Fibroblast of skin of scalp (primary cell): ENCODE data around the gene TOGARAM2.

Experiments
- DNase-seq: peaks from one replicate; pipeline ENCODE4 v3.0.0-alpha.2; 2013

Gene TOGARAM2

GRCh38 chr2:29000481-29000880 is 19.4 kb downstream of the TOGARAM2 start:
- no peak for DNase-seq

DNA sequence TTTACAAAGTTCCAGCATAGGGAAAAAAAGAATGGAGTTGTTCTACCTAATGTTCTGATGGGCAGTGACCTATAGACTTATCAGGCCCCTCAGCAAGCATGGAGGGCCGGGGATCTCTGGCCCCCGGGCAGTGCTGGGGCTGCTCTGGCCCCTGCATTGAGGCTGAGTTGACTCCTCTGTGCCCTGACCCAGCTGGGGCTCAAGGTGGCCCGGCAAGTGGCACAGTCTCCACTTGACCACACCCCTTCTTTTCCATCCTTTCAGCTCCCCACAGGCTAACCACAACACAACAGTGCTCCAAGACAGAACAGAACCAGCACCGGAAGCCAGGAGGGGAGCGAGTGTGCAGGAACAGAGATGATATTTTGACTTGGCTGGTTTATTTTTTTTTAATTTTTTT is 19.9 kb downstream of the TOGARAM2 start:
- no peak for DNase-seq

DNA sequence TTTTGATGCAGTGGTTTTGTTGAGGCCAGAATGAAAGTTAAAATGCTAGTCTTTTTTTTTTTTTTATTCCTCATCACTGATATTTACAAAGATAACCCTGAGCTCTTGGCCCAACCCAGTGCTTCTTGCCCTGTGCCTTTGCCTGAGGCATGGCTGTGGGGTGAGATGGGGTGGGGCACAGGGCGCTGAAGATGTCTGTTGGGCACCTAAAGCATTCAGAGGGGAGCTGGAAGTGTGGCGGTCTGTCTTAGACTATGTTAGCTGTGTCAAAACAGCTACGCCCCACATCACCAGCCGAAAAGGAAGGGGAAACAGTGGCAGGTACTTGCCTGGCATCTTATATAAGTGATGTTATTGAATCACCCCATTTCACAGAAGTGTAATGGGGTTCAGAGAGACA is 20.7 kb downstream of the TOGARAM2 start:
- no peak for DNase-seq

DNA sequence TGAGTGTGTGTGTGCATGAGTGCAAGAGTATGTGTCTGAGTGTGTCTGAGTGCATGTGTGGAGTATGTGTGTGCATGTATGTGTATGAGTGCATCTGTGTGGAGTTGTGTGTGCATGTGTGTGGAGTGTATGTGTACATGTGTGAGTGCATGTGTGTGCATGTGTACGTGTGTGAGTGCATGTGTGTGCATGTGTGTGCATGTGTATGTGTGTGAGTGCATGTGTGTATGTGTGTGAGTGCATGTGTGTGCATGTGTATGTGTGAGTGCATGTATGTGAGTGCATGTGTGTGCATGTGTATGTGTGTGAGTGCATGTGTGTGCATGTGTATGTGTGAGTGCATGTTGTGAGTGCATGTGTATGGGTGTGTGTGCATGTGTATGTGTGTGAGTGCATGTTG is 23.7 kb downstream of the TOGARAM2 start:
- DNase-seq = no peak

- DNase-seq = no peak
Measured at GRCh38 chr2:29005331-29005730, 24.2 kb downstream of the TOGARAM2 start.

DNA sequence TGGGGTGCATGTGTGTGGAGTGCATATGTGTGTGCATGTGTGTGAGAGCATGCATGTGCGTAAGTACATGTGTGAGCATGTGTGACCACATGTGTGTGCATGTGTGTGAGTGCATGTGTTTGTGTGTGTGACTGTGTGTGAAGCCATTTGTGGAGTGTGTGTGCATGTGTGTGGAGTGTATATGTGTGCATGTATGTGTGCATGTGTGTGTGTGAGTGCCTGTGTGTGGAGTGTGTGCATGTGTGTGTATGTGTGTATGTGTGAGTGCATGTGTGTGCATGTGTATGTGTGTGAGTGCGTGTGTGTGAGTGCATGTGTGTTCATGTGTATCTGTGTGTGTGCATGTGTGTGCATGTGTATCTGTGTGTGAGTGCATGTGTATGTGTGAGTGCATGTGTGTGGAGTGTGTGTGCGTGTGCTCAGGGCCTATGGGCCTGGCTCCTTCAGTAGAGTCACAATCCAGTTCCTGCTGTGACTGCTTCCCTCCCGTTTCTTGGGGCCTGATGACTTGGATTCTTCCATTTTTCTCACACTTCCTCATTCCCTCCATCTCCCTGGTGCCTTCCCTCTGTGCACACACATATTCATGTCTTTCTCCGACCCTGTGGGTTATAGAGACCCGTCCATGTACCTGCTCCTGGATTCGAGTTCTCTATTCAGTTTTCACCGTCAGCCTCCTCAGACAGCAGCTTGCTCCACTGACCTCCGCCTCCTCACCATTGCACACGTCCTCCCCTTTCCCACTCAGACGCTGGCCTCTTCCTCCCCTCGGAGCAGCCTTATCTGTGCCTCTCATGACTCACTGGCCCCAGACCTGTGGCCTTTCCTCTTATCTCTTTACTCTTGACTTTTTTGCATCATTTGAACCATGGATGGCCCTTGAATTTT is 25.2 kb downstream of the TOGARAM2 start:
- DNase-seq = no peak

DNA sequence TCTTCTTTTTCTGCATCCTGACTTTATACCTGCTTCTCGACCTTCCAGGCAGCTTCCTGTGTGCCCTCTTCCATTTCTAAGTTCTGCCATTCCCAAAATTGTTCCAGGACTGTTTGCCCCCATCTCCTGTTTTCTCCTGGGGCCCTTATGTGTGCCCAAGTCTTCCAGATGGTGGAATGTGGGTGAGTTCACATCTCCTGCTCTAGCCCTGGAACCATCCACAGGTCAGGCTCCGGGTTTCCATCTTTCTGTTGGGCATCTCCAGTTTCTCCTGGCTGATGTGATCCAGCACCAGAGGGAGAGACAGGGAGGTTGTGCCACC is 25.8 kb downstream of the TOGARAM2 start:
- no peak for DNase-seq

DNA sequence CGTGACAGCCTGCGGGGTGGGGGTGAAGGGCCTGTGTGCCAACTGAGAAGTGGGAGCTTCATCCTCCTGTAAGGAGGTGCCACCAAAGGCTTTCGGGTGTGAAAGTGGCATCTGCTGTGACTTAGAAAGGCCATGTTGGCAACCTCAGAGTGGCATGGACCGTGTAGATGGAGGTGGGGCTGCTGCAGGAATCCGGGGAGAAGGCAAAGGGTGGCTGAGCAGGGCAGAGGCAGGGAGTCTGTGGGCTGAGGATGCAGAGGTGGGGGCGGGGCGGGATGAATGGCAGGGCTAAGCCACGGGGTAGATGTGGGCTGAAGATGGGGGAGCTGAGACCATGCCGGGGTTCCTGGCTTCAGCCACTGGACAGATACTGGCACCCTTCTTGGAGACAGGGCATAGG is 28.2 kb downstream of the TOGARAM2 start:
- no peak for DNase-seq

DNA sequence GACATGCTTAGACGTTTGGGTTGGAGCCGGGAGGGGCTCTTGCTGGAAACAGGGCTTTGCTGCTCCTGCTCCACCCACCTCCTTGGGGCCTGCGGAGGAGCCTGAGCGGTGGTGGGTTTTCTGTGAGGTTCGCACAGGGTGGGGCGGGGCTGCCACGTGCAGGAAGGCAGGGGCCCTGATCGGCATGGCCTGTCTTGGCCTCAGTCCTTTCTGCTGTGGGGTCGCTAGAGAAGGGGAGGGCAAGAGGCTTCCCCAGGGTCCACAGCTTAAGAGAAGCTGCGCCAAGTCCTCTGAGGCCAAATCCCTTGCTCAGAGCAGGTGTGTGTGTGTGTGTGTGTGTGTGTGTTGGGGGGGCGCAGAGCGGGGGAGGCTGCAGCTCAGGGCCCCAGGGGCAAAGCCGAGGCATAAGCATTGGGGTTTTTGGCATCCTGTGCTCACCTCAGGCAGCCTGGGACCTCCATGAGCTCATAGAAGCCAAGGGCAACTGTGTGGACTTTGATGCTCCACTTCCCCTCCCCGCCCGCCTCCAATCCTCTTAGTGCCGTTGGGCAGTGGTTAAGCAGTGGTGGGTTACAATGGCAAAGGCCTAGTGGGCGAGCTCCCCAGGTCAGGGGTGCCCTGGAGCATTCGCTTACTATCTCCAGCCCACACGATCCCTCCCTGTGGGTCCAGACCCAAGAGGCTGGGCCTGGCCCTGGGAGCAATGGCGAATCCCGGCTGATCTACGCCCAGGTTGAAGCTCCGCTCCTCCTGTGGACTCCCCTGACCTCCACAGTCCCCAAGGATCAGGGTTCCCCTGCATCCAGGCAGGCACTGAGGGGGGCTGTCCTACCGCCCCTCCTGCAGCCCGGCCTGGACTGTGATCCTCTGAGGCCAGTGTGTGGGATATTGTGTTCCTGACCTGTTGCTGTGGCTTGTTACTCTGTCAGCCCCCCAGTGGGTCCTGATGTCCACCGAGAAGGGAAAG is 28.9 kb downstream of the TOGARAM2 start:
- no peak for DNase-seq

DNA sequence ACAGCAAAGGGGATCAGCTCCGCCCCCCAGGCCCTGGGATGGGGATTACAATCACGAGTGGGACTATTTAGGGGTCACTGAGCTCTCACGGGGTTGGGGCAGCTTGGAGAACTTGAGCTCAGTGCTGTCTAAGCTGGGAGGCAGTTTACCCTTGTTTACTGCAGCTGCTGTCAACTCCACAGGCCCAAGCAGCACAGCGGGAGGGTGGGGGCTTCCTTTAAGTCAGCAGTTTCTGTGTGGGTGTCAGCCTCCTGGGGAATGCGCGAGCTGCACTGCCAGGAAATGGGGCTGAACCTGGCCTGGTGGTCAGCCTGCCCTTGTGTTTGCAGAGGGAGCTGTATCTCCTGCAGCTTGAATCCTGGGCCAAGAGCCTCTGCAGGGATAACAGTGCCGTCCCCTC is 29.8 kb downstream of the TOGARAM2 start:
- no peak for DNase-seq

- DNase-seq = no peak
Measured at GRCh38 chr2:29011418-29012060, 30.4 kb downstream of the TOGARAM2 start.

DNA sequence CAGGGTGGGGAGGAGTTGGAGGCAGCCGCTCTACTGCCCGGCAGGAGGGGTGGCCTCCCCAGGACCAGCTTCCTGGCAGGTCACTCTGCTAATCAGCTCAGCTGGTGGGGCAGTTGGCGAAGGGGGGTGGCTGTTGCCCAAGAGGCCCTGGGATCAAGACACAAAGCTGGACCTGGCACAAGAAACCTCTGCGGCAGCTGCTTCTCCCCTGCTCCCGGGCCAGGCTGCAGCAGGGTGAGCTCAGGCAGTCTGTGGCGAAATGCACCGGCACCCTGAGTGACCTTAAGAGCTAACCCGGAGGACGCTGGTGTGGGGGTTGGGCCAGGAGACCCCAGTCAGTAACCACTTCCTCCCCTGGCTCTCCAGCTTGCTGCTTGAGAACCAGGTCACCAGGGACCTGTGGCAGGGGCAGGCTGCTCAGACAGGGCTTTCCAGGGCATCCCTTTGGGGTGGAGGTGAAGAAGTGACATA is 31.1 kb downstream of the TOGARAM2 start:
- no peak for DNase-seq

DNA sequence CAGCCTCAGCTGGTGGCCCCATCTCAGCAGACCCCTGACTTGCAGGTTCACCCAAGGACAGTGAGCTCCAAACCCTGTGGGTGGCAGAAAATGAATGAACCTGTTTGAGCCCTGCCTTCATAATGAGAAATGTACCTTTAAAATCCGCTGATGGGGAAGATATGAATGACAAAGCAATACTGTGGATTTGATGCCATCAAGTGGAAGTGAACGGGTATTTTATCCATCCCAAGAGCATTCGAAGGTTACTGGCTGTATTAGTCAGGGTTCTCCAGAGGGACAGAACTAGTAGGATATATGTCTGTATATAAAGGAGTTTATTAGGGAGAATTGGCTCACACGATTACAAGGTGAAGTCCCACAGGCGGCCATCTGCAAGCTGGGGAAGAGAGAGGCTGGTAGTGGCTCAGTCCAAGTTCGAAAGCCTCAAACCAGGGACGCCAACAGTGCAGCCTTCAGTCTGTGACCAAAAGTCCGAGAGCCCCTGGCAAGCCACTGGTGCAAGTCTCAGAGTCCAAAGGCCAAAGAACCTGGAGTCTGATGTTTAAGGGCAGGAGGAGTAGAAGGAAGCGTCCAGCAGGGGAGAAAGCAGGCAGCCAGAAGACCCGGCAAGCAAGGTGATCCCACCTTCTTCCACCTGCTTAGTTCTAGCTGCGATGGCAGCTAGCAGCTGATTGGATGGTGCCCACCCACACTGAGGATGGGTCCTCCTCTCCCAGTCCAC is 32.1 kb downstream of the TOGARAM2 start:
- no peak for DNase-seq

GRCh38 chr2:29014331-29014730 is 33.2 kb downstream of the TOGARAM2 start:
- no peak for DNase-seq

DNA sequence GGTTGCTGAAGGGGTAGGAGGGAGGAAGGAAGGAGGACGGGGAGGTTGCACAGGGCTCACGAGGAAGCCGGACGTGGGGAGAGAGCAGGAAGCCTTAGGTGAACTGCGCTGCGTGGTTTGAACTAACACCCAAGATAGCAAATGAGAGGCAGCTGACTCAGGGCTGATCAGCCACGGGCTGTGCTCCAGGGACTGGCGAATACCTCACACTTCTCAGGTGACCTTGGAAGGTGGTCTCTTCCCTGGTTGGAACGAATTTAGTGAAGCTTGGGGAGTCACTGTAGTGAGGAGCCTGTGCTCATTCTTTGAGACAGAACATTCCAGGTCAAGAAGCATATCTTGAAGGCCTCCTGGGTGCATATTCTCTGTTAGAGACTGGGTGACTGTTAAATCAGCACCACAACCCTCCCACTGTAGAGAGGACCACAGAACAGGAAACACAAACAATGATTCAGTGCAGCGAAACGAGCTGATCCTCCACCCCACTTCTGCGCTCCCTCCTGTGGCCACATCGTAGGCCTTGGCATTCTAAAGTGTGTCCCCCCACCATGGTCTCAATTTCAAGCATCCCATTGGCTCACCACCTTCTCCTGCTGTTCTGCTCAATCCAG is 33.8 kb downstream of the TOGARAM2 start:
- DNase-seq = peak; percentile 64

DNA sequence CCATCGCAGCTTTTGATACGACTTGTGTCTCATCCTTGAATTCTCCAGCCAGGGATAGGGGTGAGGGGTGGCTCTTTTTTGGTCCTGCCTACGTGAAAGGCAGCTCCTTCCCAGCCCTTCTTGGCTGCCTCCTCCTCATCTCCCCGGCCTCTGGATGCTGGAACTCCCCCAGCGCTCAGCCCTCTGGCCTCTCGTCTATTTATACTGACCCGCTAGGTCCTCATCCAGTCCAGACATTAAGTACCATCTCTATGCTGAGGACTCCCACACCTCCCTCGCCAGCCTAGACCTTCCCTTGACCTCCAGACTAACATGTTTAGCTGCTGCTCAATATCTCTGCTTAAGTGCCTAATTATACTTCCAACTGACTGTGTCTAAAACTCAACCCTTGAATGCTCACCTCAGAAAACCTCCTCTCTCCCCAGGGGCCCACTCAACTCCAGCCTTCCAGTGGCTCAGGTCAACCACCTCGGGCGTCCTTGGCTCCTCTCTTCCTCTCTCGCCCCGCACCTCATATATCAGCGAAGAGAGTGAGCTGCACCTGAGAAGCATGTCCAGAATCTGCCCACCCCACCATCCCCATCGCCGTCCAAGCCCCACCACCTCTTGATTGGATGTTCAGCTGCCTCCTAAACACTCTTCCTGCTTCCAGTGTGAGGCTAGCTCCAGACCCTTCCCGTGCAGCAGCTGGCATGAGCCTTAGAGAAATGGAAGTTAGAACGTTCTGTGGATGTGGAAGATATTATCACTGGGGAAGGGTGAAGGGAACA is 34.8 kb downstream of the TOGARAM2 start:
- no peak for DNase-seq

- DNase-seq = no peak
Measured at GRCh38 chr2:29016504-29016903, 35.4 kb downstream of the TOGARAM2 start.

- DNase-seq = no peak
Measured at GRCh38 chr2:29017716-29018435, 36.8 kb downstream of the TOGARAM2 start.

DNA sequence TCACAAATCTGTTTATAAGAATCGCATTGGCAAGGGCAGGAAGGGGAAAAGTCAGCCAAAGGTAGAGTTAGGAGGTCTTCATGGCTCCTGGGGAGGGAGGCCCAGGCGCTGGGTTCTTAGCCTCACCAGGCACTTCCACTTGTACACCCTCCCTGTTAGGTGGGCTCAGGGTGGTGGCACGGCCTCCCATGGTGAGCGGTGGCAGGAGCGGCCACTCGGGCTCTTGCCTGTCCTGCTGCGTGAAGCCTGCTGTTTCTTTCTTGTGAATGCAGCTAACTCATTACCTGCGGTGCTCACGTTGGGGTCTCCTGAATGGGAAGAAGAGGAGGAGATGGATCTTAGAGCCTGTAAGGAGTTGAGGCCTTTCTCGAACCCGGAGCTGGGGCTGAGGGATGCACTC is 40.8 kb downstream of the TOGARAM2 start:
- DNase-seq = no peak

GRCh38 chr2:29022679-29023078 is 41.6 kb downstream of the TOGARAM2 start:
- DNase-seq = peak; percentile 84
